Peyer's patch (tissue), 4 donors: ENCODE results near the gene DOCK10. TPM values are rescaled to one million over a fixed set of nuclear protein-coding genes. Genes with fewer than 3 reads are reported as not detected.

ENCODE experiments used
- DNase-seq, 3 donors: peaks; one replicate each; pipeline ENCODE4 v3.0.0-alpha.2; 2017 to 2019
- H3K27ac ChIP-seq, 4 donors: fragments of 200-600 bp; sonication (generic); one replicate each; pipeline ENCODE4 v1.5.1; 2016 to 2019
- H3K27me3 ChIP-seq, 2 donors: fragments of 200-600 bp; sonication (generic); one replicate each; pipeline ENCODE4 v1.5.1; 2019
- H3K36me3 ChIP-seq, 3 donors: fragments of 200-600 bp; sonication (generic); one replicate each; pipeline ENCODE4 v1.5.1; 2016 to 2019
- H3K4me1 ChIP-seq, 4 donors: fragments of 200-600 bp; sonication (generic); one replicate each; pipeline ENCODE4 v1.5.1; 2016 to 2019
- H3K4me3 ChIP-seq, 4 donors: fragments of 200-600 bp; sonication (generic); 1 replicate in 3 of 4; 2 replicates in 1 of 4; pipeline ENCODE4 v1.5.1; 2016 to 2019; ENCODE audit warnings: mild to moderate bottlenecking in 1 of 4
- H3K9me3 ChIP-seq, 4 donors: fragments of 200-600 bp; sonication (generic); one replicate each; pipeline ENCODE4 v1.5.1; 2016 to 2019; ENCODE audit warnings: mild to moderate bottlenecking in 1 of 4
- POLR2A ChIP-seq, 2 donors: fragments of 450-650 bp; IDR thresholded peaks; one replicate each; pipeline ENCODE4 v1.5.1; 2017; ENCODE audit warnings: antibody characterized with exemption in 2 of 2, mild to moderate bottlenecking in 2 of 2, moderate library complexity in 2 of 2
- total RNA-seq, 4 donors: library from RNA; depleted of rRNA; stranded (reverse); fragments of >200 nt; gene quantifications; one replicate each; pipeline ENCODE4 v1.1.0, GENCODE V29; 2016
- TF ChIP-seq, protein P1 (sequence below), 6 experiments: fragments of 450-650 bp in 4 of 6; fragments of 200-600 bp in 2 of 6; sonication (generic) in 1 of 6; IDR thresholded peaks; one replicate each; pipeline ENCODE4 v1.5.1; 2017 to 2019; ENCODE audit warnings: antibody characterized with exemption in 6 of 6, mild to moderate bottlenecking in 3 of 6, moderate library complexity in 1 of 6

The DOCK10 gene
- total RNA-seq, 4 donors from 2014 or later = 14.6 to 97.4 (median 23.5) TPM

GRCh38 chr2:224846686-224847085 is 195.6 kb downstream of the DOCK10 start:
- peaks cover 0 to 19% (median 0%) of the 10 kb centered on the region in 3 donors for H3K36me3 ChIP-seq
- no peak overlapping the region for H3K27ac ChIP-seq
- no peaks in the 10 kb centered on the region for H3K4me1 ChIP-seq
- no peaks in the 10 kb centered on the region for H3K9me3 ChIP-seq
- no peak for DNase-seq
- TF ChIP-seq, protein P1, sequence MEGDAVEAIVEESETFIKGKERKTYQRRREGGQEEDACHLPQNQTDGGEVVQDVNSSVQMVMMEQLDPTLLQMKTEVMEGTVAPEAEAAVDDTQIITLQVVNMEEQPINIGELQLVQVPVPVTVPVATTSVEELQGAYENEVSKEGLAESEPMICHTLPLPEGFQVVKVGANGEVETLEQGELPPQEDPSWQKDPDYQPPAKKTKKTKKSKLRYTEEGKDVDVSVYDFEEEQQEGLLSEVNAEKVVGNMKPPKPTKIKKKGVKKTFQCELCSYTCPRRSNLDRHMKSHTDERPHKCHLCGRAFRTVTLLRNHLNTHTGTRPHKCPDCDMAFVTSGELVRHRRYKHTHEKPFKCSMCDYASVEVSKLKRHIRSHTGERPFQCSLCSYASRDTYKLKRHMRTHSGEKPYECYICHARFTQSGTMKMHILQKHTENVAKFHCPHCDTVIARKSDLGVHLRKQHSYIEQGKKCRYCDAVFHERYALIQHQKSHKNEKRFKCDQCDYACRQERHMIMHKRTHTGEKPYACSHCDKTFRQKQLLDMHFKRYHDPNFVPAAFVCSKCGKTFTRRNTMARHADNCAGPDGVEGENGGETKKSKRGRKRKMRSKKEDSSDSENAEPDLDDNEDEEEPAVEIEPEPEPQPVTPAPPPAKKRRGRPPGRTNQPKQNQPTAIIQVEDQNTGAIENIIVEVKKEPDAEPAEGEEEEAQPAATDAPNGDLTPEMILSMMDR (IDR thresholded peaks at IDR 0.05) = no peak
- TF ChIP-seq POLR2A (IDR thresholded peaks at IDR 0.05) = no peak
- H3K4me3 ChIP-seq = no peak overlapping the region
- H3K27me3 ChIP-seq = no peaks in the 10 kb centered on the region

GRCh38 chr2:224846161-224846560 is 196.1 kb downstream of the DOCK10 start:
- Histone ChIP-seq H3K4me1 (no peaks in the 10 kb centered on the region), H3K27ac (no peak overlapping the region), H3K9me3 (no peaks in the 10 kb centered on the region), H3K36me3 (peaks cover 0 to 19% (median 3%) of the 10 kb centered on the region in 3 donors), H3K4me3 (no peak overlapping the region), H3K27me3 (no peaks in the 10 kb centered on the region)
- TF ChIP-seq POLR2A (IDR thresholded peaks at IDR 0.05) = no peak
- TF ChIP-seq, protein P1 (IDR thresholded peaks at IDR 0.05) = no peak
- DNase-seq = no peak

DNA sequence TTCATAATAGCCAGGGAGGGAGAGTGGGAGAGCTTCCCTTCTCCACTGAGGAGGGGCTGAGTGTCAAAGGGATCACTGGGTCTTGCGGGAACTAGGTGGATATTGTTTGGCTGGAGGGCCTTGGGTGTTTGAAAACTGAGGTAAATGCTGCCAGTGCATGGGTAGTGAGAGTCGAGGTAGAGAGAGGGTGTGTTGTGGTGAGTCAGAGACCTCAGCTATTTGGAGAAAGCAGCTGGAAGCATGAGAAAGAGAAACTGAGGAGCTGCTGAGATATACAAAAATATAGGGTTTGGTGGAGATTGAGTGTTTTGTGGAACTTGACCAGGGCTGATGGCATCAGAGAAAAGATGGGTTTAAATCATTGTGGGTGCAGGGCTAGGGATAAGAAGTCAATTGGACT is 199.1 kb downstream of the DOCK10 start:
- Histone ChIP-seq H3K4me3 (no peak overlapping the region), H3K36me3 (peaks cover 0 to 16% (median 3%) of the 10 kb centered on the region in 3 donors), H3K9me3 (no peaks in the 10 kb centered on the region), H3K27ac (no peak overlapping the region), H3K4me1 (no peaks in the 10 kb centered on the region), H3K27me3 (no peaks in the 10 kb centered on the region)
- TF ChIP-seq POLR2A (IDR thresholded peaks at IDR 0.05) = no peak
- TF ChIP-seq, protein P1 (IDR thresholded peaks at IDR 0.05) = no peak
- DNase-seq = no peak

DNA sequence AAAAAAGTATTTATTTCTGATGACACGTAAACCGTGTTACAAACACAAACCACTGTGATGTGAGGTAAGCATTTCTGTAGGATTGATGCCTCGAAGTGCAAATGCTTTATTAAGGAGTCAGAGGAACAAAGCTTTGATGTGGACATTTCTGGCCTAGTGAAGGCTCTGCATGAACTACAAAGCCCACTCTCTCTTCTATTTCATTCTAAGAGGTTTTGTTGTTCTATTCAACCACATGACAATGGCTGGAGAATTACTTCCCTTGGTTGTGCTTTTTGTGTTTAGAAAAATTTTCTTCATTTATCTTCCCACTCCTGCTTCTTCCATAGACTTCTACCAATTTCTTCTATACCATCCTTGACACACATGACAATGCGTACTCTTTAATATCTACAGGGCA is 200.4 kb downstream of the DOCK10 start:
- no peaks in the 10 kb centered on the region for H3K27me3 ChIP-seq
- H3K9me3 ChIP-seq = no peaks in the 10 kb centered on the region
- H3K4me3 ChIP-seq = no peak overlapping the region
- H3K36me3 ChIP-seq = peaks cover 0 to 16% (median 3%) of the 10 kb centered on the region in 3 donors
- no peak for DNase-seq
- no peak overlapping the region for H3K27ac ChIP-seq
- no peak for TF ChIP-seq POLR2A (IDR thresholded peaks at IDR 0.05)
- TF ChIP-seq, protein P1 (IDR thresholded peaks at IDR 0.05) = no peak
- H3K4me1 ChIP-seq = no peaks in the 10 kb centered on the region

GRCh38 chr2:224838335-224838734 is 203.9 kb downstream of the DOCK10 start:
- H3K36me3 ChIP-seq = peaks cover 0 to 18% (median 3%) of the 10 kb centered on the region in 3 donors
- no peaks in the 10 kb centered on the region for H3K4me1 ChIP-seq
- no peak overlapping the region for H3K4me3 ChIP-seq
- no peaks in the 10 kb centered on the region for H3K9me3 ChIP-seq
- DNase-seq = no peak
- no peak overlapping the region for H3K27ac ChIP-seq
- no peaks in the 10 kb centered on the region for H3K27me3 ChIP-seq
- no peak for TF ChIP-seq POLR2A (IDR thresholded peaks at IDR 0.05)
- TF ChIP-seq, protein P1 (IDR thresholded peaks at IDR 0.05) = no peak

GRCh38 chr2:224837558-224837957 is 204.7 kb downstream of the DOCK10 start:
- TF ChIP-seq, protein P1 (IDR thresholded peaks at IDR 0.05) = no peak
- TF ChIP-seq POLR2A (IDR thresholded peaks at IDR 0.05) = no peak
- H3K4me1 ChIP-seq = no peaks in the 10 kb centered on the region
- no peak overlapping the region for H3K27ac ChIP-seq
- H3K4me3 ChIP-seq = no peak overlapping the region
- H3K27me3 ChIP-seq = no peaks in the 10 kb centered on the region
- DNase-seq = no peak
- H3K9me3 ChIP-seq = no peaks in the 10 kb centered on the region
- peaks cover 0 to 26% (median 3%) of the 10 kb centered on the region in 3 donors for H3K36me3 ChIP-seq
